ENCODE measurements around the gene IL5. TPM values are rescaled to one million over a fixed set of nuclear protein-coding genes. Genes with fewer than 3 reads are reported as not detected.

Gene IL5
- total RNA-seq, 2 donors from 2014 or later, result not detected

DNA sequence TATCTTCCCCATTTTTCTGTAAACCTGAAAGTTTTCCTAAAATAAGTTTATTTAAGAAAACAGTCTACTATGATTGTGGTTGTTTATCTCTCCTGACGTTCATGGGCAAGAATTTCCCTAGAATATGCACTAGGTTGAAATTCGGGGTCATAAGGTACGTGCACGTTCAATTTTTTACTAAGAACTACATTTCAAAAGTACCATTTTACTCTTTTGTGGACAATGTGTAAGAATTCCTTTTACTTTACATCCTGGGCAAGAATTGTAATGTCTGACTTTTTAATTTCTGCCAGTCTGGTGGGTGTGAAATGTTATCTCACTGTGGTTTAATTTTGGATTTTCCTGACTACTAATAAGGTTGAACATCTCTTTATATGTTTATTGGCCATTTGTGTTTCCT lies 12.4 kb downstream of the IL5 start:
- TF ChIP-seq, protein P1, sequence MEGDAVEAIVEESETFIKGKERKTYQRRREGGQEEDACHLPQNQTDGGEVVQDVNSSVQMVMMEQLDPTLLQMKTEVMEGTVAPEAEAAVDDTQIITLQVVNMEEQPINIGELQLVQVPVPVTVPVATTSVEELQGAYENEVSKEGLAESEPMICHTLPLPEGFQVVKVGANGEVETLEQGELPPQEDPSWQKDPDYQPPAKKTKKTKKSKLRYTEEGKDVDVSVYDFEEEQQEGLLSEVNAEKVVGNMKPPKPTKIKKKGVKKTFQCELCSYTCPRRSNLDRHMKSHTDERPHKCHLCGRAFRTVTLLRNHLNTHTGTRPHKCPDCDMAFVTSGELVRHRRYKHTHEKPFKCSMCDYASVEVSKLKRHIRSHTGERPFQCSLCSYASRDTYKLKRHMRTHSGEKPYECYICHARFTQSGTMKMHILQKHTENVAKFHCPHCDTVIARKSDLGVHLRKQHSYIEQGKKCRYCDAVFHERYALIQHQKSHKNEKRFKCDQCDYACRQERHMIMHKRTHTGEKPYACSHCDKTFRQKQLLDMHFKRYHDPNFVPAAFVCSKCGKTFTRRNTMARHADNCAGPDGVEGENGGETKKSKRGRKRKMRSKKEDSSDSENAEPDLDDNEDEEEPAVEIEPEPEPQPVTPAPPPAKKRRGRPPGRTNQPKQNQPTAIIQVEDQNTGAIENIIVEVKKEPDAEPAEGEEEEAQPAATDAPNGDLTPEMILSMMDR (IDR thresholded peaks at IDR 0.05), result no peak
- 79% methylated on average over 4 of the region's 4 CpGs for whole genome bisulfite sequencing, 2 donors
- H3K27me3 ChIP-seq, result no peaks in the 10 kb centered on the region
- no peaks in the 10 kb centered on the region for H3K9me3 ChIP-seq
- no peaks in the 10 kb centered on the region for H3K36me3 ChIP-seq (replicated peaks in 1 of 2; ENCODE audit: insufficient read depth in 1 of 2, low read depth in 2 of 2)
- H3K4me1 ChIP-seq, result peaks cover 4% of the 10 kb centered on the region
- H3K27ac ChIP-seq, result no peak overlapping the region
- H3K4me3 ChIP-seq, result no peak overlapping the region
- no peak for DNase-seq
- no peak for ATAC-seq
- intact Hi-C loops (cut with DNase I), result no loop called here

DNA sequence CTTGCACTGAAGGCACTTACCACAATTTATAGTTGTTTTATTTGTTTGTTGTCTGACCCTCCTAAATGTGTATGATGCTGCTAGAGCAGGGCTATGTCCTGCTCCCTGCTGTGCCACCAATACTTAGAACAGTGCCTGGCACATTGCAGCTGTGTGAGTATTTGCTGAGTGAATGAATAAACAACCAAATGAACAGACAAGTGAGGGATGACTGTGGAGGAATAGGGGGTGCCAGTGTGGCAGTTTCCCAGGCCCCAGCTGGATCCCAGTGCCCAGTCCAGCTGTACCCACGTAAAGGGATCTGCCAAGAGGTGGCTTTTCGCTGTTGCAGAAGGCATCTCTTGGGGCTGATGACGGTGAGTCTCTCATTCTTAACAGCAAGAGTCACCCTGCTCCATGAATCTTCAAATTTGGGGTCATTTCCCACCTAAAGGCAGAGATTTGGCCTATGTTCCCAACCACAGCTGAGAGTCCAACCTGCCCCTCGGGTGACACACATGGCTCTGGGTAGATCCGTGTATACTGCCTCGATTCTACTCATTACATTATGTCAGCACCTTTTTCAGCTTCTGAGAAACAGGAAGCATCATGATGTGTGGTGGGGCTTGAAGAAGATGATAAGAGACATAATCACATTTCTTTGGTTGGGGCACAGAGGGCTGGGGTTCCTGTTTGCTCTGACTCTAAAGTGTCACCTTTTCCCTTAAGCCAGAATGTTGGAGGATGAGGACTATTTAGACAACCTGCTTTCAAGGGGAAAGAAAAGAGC lies 14.3 kb downstream of the IL5 start:
- TF ChIP-seq, protein P1 (IDR thresholded peaks at IDR 0.05), result no peak
- no peak for TF ChIP-seq POLR2A (IDR thresholded peaks at IDR 0.05)
- Histone ChIP-seq H3K9me3 (no peaks in the 10 kb centered on the region), H3K4me3 (no peak overlapping the region), H3K4me1 (peaks cover 4% of the 10 kb centered on the region), H3K36me3 (replicated peaks in 1 of 2; ENCODE audit: insufficient read depth in 1 of 2, low read depth in 2 of 2) (no peaks in the 10 kb centered on the region), H3K27ac (no peak overlapping the region), H3K27me3 (no peaks in the 10 kb centered on the region)
- no peak for ATAC-seq
- intact Hi-C loops (cut with DNase I), result no loop called here
- DNase-seq, result no peak
- 71% methylated on average over 6 of the region's 6 CpGs for WGBS, 2 donors

DNA sequence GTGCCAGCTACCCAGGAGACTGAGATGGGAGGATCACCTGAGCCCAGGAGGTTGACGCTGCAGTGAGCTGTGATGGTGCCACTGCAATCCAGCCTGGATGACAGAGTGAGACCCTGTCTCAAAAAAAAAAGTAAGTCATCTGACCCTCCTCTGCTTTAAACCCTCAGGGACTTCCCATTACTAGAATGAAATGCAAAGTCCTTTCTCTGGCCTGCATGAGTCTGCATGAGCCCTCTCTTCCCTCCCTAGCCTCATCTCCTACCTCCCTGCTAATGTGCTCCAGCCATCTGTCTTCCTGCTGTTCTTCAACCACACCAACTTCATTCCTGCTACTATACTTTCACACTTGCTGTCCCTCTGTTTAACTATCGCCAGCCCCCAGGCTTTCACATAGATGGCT lies 15.3 kb downstream of the IL5 start:
- H3K9me3 ChIP-seq, result no peaks in the 10 kb centered on the region
- WGBS, 2 donors, result 82 to 98% methylated on average over 2 of the region's 2 CpGs
- H3K27me3 ChIP-seq, result no peaks in the 10 kb centered on the region
- H3K36me3 ChIP-seq (replicated peaks in 1 of 2; ENCODE audit: insufficient read depth in 1 of 2, low read depth in 2 of 2), result no peaks in the 10 kb centered on the region
- ATAC-seq, result no peak
- DNase-seq, result no peak
- H3K4me1 ChIP-seq, result peaks cover 4% of the 10 kb centered on the region
- TF ChIP-seq, protein P1 (IDR thresholded peaks at IDR 0.05), result no peak
- TF ChIP-seq POLR2A (IDR thresholded peaks at IDR 0.05), result no peak
- H3K4me3 ChIP-seq, result no peak overlapping the region
- no peak overlapping the region for H3K27ac ChIP-seq
- intact Hi-C loops (cut with DNase I), result no loop called here

DNA sequence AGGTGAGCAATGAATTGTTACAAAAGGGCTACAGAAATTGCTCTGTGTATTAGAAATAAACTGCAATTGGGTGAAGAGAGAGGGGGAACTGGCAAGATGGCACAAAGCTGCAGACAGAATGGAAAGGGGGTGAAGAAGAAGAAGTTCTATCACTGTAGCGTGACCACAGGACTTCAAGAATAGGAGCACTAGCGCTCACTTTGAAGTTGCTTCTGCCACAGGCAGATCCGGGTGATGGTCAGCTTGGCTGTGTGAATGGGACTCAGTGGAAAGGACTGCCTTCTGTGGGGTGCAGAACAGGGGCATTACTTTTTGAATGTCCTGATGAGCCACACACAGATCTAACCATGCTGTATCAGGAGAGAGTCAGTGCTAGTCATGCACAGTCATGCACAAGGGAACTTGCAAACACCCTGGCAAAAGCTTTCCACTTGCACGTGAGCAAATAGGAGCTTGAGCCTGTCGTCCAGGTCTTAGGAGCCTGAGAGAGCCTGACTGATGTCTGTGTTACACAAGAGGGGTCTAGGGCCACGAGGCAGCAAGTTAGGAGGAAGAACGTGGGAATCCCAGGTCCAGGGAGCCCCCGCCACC lies 16.3 kb downstream of the IL5 start:
- 62 to 64% methylated on average over 8 of the region's 8 CpGs for WGBS, 2 donors
- intact Hi-C loops (cut with DNase I), result no loop called here
- ATAC-seq, result no peak

More for the DNA sequence above, 16.3 kb downstream of the IL5 start:
- peaks cover 4% of the 10 kb centered on the region for H3K4me1 ChIP-seq
- no peaks in the 10 kb centered on the region for H3K36me3 ChIP-seq (replicated peaks in 1 of 2; ENCODE audit: insufficient read depth in 1 of 2, low read depth in 2 of 2)
- H3K27me3 ChIP-seq, result no peaks in the 10 kb centered on the region
- no peak for DNase-seq
- H3K4me3 ChIP-seq, result no peak overlapping the region
- TF ChIP-seq POLR2A (IDR thresholded peaks at IDR 0.05), result no peak
- TF ChIP-seq, protein P1 (IDR thresholded peaks at IDR 0.05), result no peak
- H3K9me3 ChIP-seq, result no peaks in the 10 kb centered on the region
- no peak overlapping the region for H3K27ac ChIP-seq

Measured in body of pancreas (tissue), 4 donors.